GM12801 (cell line): ENCODE measurements around the gene TPMT.

ENCODE experiments used
- CTCF ChIP-seq: IDR thresholded peaks from one replicate; pipeline ENCODE4 v1.5.1; 2011; ENCODE audit warnings: control low read depth; ENCODE audit not compliant: insufficient read length; ENCODE audit errors: extremely low read depth

TPMT gene

GRCh38 chr6:18185624-18186023, 30.7 kb upstream of the TPMT start:
- no peak for TF ChIP-seq CTCF

DNA sequence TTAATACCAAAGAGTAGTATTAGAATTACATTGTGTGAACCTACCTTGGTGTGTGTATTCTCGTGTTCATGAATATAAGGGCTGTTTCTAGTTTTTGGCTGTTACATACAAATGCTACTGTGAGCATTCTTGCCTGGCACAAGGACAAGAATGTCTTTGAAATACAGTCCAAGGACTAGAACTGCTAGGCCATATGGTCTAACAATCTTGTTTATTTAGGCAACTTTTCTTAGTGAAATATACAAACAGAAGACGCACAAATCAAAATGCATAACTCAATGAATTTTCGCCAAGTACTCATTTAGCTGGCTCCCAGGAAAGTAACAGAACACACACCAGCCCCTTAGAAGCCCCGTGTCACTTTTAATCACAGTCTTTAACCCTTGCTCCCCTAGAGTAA, 28.9 kb upstream of the TPMT start:
- TF ChIP-seq CTCF, result no peak

DNA sequence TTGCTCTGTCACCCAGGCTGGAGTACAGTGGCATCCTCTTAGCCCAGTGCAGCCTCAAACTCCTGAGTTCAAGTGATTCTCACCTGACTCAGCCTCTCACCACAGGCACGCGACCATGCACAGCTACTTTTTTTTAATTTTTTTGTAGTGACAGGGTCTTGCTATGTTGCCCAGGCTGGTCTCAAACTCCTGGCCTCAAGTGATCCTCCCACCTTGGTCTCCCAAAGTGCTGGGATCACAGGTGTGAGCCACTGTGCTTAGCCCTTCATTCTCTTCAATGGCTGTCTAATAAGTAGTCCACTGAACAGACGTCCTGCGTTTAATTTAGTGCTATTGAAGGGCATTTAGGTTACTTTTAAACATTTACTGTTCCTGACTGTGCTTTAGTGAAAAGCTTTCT, 27.7 kb upstream of the TPMT start:
- TF ChIP-seq CTCF, result no peak

DNA sequence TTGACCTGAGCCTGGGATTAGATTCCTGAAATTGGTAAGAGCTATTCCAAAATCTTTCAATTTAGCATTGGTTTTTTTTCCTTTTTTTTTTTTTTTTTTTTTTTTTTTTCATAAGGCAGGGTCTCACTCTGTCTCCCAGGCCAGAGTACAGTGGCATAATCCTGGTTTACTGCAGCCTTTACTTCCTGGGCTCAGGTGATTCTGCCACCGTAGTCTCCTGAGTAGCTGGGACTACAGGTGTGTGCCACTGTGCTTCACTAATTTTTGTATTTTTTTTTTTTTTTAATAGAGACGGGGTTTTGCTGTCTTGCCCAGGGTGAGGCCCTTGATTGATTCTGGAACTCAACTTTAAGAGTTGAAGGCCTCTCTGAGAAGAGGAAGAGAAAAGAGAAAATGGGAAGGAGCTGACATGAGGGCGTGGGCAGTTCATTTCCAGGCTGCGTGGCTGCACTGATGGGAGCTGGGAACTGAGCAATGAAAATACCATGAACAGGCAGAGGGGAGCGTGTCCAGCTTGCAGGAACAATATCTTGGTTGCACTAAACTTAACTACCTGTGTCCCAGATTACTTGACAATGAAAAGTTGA, 25.0 kb upstream of the TPMT start:
- TF ChIP-seq CTCF, result no peak

DNA sequence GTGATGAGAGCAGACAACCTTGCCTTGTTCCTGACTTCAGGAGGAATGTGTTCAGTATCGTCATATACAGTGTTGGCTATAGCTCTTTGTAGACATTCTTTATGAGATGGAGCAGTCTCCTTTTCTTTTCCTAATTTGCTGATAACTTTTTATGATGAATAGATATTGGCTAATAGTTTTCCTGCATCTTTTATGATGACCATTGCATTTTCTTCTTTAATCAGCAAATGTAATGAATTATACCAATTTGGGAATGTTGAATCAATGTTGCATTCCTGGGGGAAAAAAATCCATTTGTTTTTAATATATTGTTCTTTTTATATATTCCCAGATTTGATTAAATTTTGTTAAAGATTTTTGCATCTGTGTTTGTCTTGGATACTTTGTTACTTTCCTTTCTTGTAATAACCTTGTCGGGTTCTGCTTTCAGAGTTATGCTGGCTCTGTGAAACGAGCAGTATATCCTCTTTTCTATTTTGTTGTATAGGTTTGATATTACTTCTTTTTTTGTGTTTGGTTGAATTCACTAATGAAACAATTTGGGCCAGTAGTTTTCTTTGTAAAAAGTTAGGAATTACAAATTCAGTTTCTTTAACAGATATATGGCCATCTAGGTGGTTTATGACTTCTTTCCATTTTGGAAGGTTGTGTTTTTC, 24.2 kb upstream of the TPMT start:
- no peak for TF ChIP-seq CTCF

GRCh38 chr6:18177286-18177965, 22.5 kb upstream of the TPMT start:
- no peak for TF ChIP-seq CTCF

DNA sequence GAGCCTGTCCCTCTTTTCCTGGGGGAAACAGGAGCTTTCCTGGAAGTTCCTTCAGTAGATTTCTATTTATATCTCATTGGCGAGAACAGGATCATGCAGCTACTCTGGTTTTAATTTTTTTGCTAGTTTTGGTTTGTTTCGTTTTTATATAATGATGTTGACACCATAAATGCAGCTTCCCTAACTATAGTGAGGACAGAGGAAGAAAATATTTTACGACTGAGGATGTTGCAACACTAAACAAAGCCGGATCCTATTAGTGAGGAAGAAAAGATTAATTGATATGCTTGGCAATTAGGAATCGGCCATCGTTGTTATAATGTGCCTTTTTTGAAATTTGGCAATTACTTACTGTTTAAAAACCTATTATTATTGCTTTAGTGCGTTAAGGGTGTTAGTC, 17.0 kb upstream of the TPMT start:
- no peak for TF ChIP-seq CTCF
